Natural killer cell (primary cell): ENCODE results near the gene HSPB9. TPM values are rescaled to one million over a fixed set of nuclear protein-coding genes. Genes with fewer than 3 reads are reported as not detected.

Source experiments
- ATAC-seq, 3 donors: fragments of 150-1000 bp in 2 of 3; fragments of 200-7000 bp in 1 of 3; cut with Tn5 transposase; 1 replicate in 1 of 3; 2 replicates in 2 of 3; pipeline ENCODE4 v1.10.0; 2021; ENCODE audit warnings: mild to moderate bottlenecking in 2 of 3, moderate library complexity in 2 of 3
- DNase-seq, 2 donors: peaks; one replicate each; pipeline versions ENCODE4 v3.0.0 to v3.0.0-alpha.2; 2013 to 2021; ENCODE audit warnings: mixed read lengths in 1 of 2
- H3K27ac ChIP-seq: one replicate; pipeline ENCODE4 v1.5.1; 2013; ENCODE audit warnings: mild to moderate bottlenecking, low read length
- H3K27me3 ChIP-seq: one replicate; pipeline ENCODE4 v1.6.1; 2013; ENCODE audit warnings: low read length; ENCODE audit not compliant: control insufficient read depth, insufficient read depth
- H3K36me3 ChIP-seq: one replicate; pipeline ENCODE4 v1.6.1; 2013; ENCODE audit warnings: low read length; ENCODE audit not compliant: control insufficient read depth, insufficient read depth
- H3K4me1 ChIP-seq: one replicate; pipeline ENCODE4 v1.6.1; 2013; ENCODE audit warnings: low read length; ENCODE audit not compliant: control insufficient read depth, insufficient read depth
- H3K4me3 ChIP-seq: one replicate; pipeline ENCODE4 v1.5.1; 2013; ENCODE audit warnings: low read length
- H3K9me3 ChIP-seq: one replicate; pipeline ENCODE4 v1.6.1; 2013; ENCODE audit warnings: low read length; ENCODE audit not compliant: control insufficient read depth, insufficient read depth
- H3K27ac Mint-ChIP-seq, 2 donors: one replicate each; pipeline ENCODE4 v1.8.0; 2022; ENCODE audit warnings: mild to moderate bottlenecking in 2 of 2, mixed read lengths in 2 of 2, moderate library complexity in 1 of 2
- H3K27me3 Mint-ChIP-seq, 2 donors: one replicate each; pipeline ENCODE4 v1.8.0; 2022; ENCODE audit warnings: low read depth in 2 of 2, mixed read lengths in 2 of 2
- H3K36me3 Mint-ChIP-seq: one replicate; pipeline ENCODE4 v1.8.0; 2022; ENCODE audit warnings: mixed read lengths
- H3K4me1 Mint-ChIP-seq, 2 donors: one replicate each; pipeline ENCODE4 v1.8.0; 2022; ENCODE audit warnings: mixed read lengths in 2 of 2
- H3K4me3 Mint-ChIP-seq: one replicate; pipeline ENCODE4 v1.8.0; 2022; ENCODE audit warnings: mild to moderate bottlenecking, moderate library complexity, mixed read lengths
- H3K9me3 Mint-ChIP-seq, 2 donors: one replicate each; pipeline ENCODE4 v1.8.0; 2022; ENCODE audit warnings: mixed read lengths in 2 of 2
- CTCF ChIP-seq: fragments of 200-600 bp; IDR thresholded peaks from one replicate; pipeline ENCODE4 v1.8.0; 2022; ENCODE audit warnings: antibody characterized with exemption
- WGBS: methylation state at CpG from one replicate; pipeline ENCODE4 v1.1.7; 2013; ENCODE audit warnings: missing lambda C conversion rate; ENCODE audit not compliant: insufficient coverage; 5-methylcytosine and 5-hydroxymethylcytosine counted together
- intact Hi-C: fragments of 100-400 bp; cut with micrococcal nuclease; formaldehyde crosslinking; loops from one replicate; pipeline ENCODE4 v1.14.2; 2022
- total RNA-seq, 4 donors: library from RNA; stranded (reverse); fragments of 120-200 nt in 1 of 4; gene quantifications; one replicate each; pipeline versions ENCODE4 v1.2.3 to v1.2.4, GENCODE V29; 2013 to 2022

The HSPB9 gene, protein sequence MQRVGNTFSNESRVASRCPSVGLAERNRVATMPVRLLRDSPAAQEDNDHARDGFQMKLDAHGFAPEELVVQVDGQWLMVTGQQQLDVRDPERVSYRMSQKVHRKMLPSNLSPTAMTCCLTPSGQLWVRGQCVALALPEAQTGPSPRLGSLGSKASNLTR
- total RNA-seq, result not detected
- not detected for total RNA-seq (2013)

GRCh38 chr17:42122371-42123303 is at the start of gene HSPB9:
HSPB9 (plus strand) TSS chr17:42122804; CDS start chr17:42122851, 47 bp downstream.
- peak within 1 kb of the TSS; percentile 75 for H3K4me3 Mint-ChIP-seq
- TF ChIP-seq CTCF, result no peak

GRCh38 chr17:42075789-42076188 is 46.8 kb upstream of the HSPB9 start:
- no peak for TF ChIP-seq CTCF
- peaks cover 7 to 26% of the 10 kb centered on the region in 2 donors for H3K27me3 Mint-ChIP-seq

More at GRCh38 chr17:42122371-42123303, at the start of gene HSPB9:
- 97% methylated on average over 61 of the region's 61 CpGs for WGBS
- Histone ChIP-seq H3K4me1 (peaks cover 11% of the 10 kb centered on the region), H3K9me3 (no peaks in the 10 kb centered on the region), H3K27me3 (no peaks in the 10 kb centered on the region), H3K27ac (no peak within 1 kb of the TSS), H3K4me3 (no peak within 1 kb of the TSS), H3K36me3 (peaks cover 28% of the 10 kb centered on the region)
- ATAC-seq (no peak), DNase-seq (no peak)
- intact Hi-C loops, result no loop called here
- Mint-ChIP-seq H3K9me3 (no peaks in the 10 kb centered on the region), H3K27ac (peak within 1 kb of the TSS in 1 of 2 donors; percentile 47), H3K4me1 (peaks cover 5 to 21% of the 10 kb centered on the region in 2 donors), H3K27me3 (no peaks in the 10 kb centered on the region), H3K36me3 (peaks cover 7% of the 10 kb centered on the region)

GRCh38 chr17:42076797-42077559 is 45.6 kb upstream of the HSPB9 start:
- Mint-ChIP-seq H3K27ac (no peak overlapping the region), H3K27me3 (peaks cover 7 to 18% of the 10 kb centered on the region in 2 donors), H3K4me3 (no peak overlapping the region), H3K36me3 (no peaks in the 10 kb centered on the region), H3K9me3 (no peaks in the 10 kb centered on the region), H3K4me1 (peaks cover 0 to 7% of the 10 kb centered on the region in 2 donors)
- no peak overlapping the region for H3K27ac ChIP-seq
- H3K36me3 ChIP-seq, result no peaks in the 10 kb centered on the region
- H3K4me3 ChIP-seq, result no peak overlapping the region
- peaks cover 4% of the 10 kb centered on the region for H3K27me3 ChIP-seq
- intact Hi-C loops, result no loop called here
- no peak for ATAC-seq
- no peaks in the 10 kb centered on the region for H3K9me3 ChIP-seq
- DNase-seq, result no peak
- no peak for TF ChIP-seq CTCF
- H3K4me1 ChIP-seq, result peaks cover 8% of the 10 kb centered on the region
- WGBS, result 92% methylated on average over 3 of the region's 4 CpGs

More at GRCh38 chr17:42075789-42076188, 46.8 kb upstream of the HSPB9 start:
- intact Hi-C loops, result no loop called here
- H3K27ac ChIP-seq, result no peak overlapping the region
- H3K4me1 ChIP-seq, result peaks cover 12% of the 10 kb centered on the region
- Mint-ChIP-seq H3K4me1 (peaks cover 0 to 13% of the 10 kb centered on the region in 2 donors), H3K9me3 (no peaks in the 10 kb centered on the region), H3K4me3 (no peak overlapping the region), H3K36me3 (no peaks in the 10 kb centered on the region), H3K27ac (no peak overlapping the region)
- H3K27me3 ChIP-seq, result peaks cover 8% of the 10 kb centered on the region
- no peak overlapping the region for H3K4me3 ChIP-seq
- ATAC-seq (no peak), DNase-seq (no peak)
- no peaks in the 10 kb centered on the region for H3K36me3 ChIP-seq
- WGBS, result 73% methylated on average over 6 of the region's 6 CpGs
- H3K9me3 ChIP-seq, result no peaks in the 10 kb centered on the region
